ENCODE data around the gene ANKDD1A.

The ANKDD1A gene

GRCh38 chr15:64911311-64912186 lies at the start of gene ANKDD1A:
TSS of gene ANKDD1A (plus strand) at chr15:64911902. CDS start at chr15:64911931, 29 bp downstream.
- TF ChIP-seq, protein P1, sequence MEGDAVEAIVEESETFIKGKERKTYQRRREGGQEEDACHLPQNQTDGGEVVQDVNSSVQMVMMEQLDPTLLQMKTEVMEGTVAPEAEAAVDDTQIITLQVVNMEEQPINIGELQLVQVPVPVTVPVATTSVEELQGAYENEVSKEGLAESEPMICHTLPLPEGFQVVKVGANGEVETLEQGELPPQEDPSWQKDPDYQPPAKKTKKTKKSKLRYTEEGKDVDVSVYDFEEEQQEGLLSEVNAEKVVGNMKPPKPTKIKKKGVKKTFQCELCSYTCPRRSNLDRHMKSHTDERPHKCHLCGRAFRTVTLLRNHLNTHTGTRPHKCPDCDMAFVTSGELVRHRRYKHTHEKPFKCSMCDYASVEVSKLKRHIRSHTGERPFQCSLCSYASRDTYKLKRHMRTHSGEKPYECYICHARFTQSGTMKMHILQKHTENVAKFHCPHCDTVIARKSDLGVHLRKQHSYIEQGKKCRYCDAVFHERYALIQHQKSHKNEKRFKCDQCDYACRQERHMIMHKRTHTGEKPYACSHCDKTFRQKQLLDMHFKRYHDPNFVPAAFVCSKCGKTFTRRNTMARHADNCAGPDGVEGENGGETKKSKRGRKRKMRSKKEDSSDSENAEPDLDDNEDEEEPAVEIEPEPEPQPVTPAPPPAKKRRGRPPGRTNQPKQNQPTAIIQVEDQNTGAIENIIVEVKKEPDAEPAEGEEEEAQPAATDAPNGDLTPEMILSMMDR (conservative IDR thresholded peaks at IDR 0.05; ENCODE audit: low read length) = no peak
- H3K4me3 ChIP-seq (ENCODE audit: low read length) = peak within 1 kb of the TSS; percentile 65
- peak; percentile 30 for DNase-seq (ENCODE audit: low read depth)

DNA sequence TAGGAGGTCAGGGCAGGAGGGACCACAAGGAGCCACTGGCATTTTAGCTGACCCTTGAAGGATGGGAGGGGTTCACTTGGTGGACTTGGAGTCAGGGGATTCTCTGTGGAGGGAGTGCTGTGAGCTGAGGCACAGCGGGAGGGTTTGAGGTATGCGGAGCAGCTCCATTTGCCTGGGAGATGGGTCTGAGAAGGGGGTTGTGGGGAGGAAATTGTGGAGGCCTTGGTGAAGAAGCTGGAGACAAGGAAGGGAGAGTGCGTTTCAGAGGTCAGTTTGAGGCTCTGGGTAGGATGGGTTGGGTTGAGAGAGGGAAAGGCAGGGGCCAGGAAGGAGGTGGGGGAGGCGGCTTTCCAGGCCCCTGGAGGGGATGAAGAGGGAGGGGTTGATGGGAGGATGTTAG lies 49.7 kb upstream of the ANKDD1A start:
- no peak overlapping the region for H3K4me3 ChIP-seq (ENCODE audit: low read length)
- TF ChIP-seq, protein P1 (conservative IDR thresholded peaks at IDR 0.05; ENCODE audit: low read length) = no peak
- DNase-seq (ENCODE audit: low read depth) = no peak

GRCh38 chr15:64862408-64862807 lies 49.3 kb upstream of the ANKDD1A start:
- TF ChIP-seq, protein P1 (conservative IDR thresholded peaks at IDR 0.05; ENCODE audit: low read length) = no peak
- H3K4me3 ChIP-seq (ENCODE audit: low read length) = no peak overlapping the region
- DNase-seq (ENCODE audit: low read depth) = no peak

DNA sequence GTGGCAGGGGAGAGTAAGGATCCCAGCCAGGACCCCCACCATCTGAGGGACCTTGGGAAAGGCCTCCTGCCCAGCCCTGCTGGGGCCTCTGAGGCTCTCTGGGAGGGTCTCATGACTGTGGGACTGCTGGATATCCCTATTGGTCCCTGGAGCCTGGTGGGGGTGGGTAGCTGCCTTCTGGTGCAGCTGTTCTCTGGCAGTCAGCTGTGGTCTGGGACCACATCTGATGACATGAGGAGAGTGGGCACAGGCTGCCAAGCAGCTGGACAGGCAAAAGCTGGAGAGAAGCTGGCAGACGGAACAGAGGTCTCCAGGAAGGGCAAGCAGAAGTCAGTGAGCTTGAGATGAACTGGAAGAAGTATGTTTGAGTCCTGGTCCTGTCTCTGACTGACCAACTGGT lies 47.6 kb upstream of the ANKDD1A start:
- TF ChIP-seq, protein P1 (conservative IDR thresholded peaks at IDR 0.05; ENCODE audit: low read length) = no peak
- no peak for DNase-seq (ENCODE audit: low read depth)
- no peak overlapping the region for H3K4me3 ChIP-seq (ENCODE audit: low read length)

GRCh38 chr15:64865126-64865997 lies 46.3 kb upstream of the ANKDD1A start:
- TF ChIP-seq, protein P1 (conservative IDR thresholded peaks at IDR 0.05; ENCODE audit: low read length) = no peak
- no peak overlapping the region for H3K4me3 ChIP-seq (ENCODE audit: low read length)
- DNase-seq (ENCODE audit: low read depth) = no peak

GRCh38 chr15:64865998-64866520 lies 45.6 kb upstream of the ANKDD1A start:
- no peak overlapping the region for H3K4me3 ChIP-seq (ENCODE audit: low read length)
- TF ChIP-seq, protein P1 (conservative IDR thresholded peaks at IDR 0.05; ENCODE audit: low read length) = no peak
- peak; percentile 86 for DNase-seq (ENCODE audit: low read depth)
